Effector CD4-positive, alpha-beta T cell (primary cell): ENCODE data around the gene GJA5.
"Not testable (repeated sequence)": the region's sequence is repeated elsewhere in the genome, so short reads cannot be mapped to it uniquely, and the experiment has no call there.

Experiments
- DNase-seq: peaks from one replicate; pipeline ENCODE4 v3.0.0-alpha.2; 2020

GJA5 gene

GRCh38 chr1:147762233-147763024 is 2.0 kb upstream of the GJA5 start:
- DNase-seq: no peak

DNA sequence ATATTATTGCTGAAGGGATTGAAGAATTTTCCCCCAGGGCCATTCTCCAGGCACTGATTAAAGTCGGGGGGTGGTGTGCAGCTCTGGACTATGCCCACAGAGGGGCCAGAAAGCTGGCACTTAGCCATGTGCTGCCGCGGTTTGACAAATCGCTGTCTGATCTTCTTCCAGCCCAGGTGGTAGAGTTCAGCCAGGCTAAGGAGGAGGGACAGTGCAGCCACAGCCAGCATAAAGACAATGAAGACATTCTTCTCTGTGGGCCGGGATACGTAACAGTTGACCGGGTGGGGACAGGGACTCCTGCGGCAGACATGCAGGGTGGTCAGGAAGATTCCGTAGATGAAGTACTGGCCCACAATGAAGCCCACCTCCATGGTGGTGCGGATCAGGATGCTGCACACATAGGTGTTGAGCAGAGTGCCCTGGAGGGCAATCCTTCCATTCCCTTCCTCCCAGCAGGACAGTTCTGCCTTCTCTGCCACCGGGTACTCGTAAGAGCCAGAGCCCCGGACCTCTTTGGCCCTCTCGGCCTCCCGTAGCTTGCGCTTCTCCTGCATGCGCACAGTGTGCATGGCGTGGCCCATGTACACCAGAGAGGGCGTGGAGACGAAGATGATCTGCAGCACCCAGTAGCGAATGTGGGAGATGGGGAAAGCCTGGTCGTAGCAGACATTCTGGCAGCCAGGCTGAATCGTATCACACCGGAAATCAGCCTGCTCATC is 1.9 kb downstream of the GJA5 start:
- no peak for DNase-seq

DNA sequence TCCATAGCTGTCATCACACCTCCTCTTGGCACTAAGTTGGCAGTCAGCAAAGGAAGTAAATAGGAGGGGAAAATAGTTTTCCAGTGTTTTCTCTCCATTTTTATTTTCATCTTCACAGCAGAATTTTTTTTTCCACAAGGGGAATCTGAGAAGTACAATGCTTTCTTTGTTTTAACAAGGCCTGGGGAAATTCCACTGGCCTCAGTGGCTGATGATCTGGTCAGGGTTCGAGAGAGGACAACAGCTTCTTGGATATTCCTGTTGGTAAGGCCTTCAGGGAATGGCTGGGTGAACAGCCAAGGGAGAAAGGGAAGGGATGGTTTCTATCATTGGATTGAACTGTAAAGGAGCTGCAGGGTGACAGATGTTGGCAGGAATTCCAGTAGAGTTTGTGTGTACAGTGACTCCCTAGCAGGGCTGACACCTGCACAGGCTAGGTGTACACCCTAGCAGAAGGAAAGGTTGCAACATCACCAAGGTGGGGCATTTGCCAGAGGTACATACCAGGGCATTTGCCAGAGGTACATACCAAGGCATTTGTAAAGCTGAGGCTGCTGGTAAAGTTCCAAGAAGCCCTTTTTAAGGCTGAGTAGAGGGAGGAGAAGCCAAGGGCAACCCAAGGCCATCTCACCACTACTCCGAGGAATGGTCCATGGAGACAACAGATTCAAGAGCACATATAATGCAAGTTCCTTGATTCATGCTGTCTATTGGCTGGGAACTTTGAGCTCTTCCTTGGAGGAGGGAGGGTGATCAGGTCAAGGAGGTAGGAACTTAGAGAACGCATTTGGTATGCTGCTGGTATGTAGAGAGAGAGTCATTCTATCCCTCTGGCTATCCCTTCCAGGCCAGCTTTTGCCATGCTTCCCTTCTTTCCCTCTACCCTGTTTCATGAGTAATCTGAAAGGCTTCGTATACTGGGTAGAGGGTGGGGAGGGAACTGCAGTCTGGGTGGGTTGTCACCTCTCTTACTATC is 3.1 kb downstream of the GJA5 start:
- no peak for DNase-seq

DNA sequence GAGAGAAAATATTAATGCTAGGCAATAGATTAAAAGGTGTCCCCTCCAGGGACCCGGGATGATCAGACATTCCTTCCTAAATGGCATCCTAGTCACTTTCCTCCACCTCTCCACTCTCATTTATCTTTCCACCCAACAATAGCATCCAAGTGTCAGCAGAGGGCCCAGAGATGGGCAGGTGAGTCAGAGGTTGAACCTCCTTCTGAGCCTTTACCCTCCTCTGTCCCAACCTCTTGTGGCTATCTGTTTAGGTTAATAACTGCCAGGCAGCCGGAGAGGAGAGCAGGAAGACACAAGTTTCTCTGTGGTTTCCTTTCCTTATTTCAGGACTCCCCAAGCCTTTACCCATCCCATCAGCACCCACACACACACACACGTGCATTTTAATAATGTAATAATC is 4.1 kb downstream of the GJA5 start:
- no peak for DNase-seq

- no peak for DNase-seq
Measured at GRCh38 chr1:147754661-147755060, 5.7 kb downstream of the GJA5 start.

GRCh38 chr1:147753081-147753480 is 7.3 kb downstream of the GJA5 start:
- DNase-seq: no peak

GRCh38 chr1:147752511-147752910 is 7.9 kb downstream of the GJA5 start:
- DNase-seq: no peak

- no peak for DNase-seq
Measured at GRCh38 chr1:147751346-147751745, 9.1 kb downstream of the GJA5 start.

- DNase-seq: no peak
Measured at GRCh38 chr1:147750618-147751217, 9.7 kb downstream of the GJA5 start.

DNA sequence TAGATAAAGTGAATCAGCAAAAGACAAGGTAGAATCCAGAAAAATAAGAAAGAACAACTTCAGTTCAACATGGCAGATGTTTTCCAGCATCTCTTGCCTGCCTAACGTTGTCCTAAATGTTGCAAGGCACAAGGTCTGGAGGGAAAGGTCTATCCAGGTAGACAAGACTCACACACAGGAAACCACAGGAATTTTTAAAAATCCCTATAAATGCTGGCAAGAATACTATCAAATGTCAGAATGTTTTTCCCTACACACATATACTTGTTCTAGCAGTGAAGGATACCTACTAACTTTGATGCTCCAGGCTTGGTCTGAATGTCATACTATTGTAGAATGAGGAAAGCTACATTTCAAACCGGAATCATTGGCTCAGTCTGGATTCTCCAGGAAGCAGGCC is 10.6 kb downstream of the GJA5 start:
- no peak for DNase-seq

GRCh38 chr1:147748676-147749350 is 11.6 kb downstream of the GJA5 start:
- no peak for DNase-seq

GRCh38 chr1:147747966-147748365 is 12.4 kb downstream of the GJA5 start:
- no peak for DNase-seq

GRCh38 chr1:147745271-147745670 is 15.1 kb downstream of the GJA5 start:
- no peak for DNase-seq

GRCh38 chr1:147741065-147741464 is 19.3 kb downstream of the GJA5 start:
- DNase-seq: no peak

GRCh38 chr1:147740391-147740790 is 20.0 kb downstream of the GJA5 start:
- no peak for DNase-seq

DNA sequence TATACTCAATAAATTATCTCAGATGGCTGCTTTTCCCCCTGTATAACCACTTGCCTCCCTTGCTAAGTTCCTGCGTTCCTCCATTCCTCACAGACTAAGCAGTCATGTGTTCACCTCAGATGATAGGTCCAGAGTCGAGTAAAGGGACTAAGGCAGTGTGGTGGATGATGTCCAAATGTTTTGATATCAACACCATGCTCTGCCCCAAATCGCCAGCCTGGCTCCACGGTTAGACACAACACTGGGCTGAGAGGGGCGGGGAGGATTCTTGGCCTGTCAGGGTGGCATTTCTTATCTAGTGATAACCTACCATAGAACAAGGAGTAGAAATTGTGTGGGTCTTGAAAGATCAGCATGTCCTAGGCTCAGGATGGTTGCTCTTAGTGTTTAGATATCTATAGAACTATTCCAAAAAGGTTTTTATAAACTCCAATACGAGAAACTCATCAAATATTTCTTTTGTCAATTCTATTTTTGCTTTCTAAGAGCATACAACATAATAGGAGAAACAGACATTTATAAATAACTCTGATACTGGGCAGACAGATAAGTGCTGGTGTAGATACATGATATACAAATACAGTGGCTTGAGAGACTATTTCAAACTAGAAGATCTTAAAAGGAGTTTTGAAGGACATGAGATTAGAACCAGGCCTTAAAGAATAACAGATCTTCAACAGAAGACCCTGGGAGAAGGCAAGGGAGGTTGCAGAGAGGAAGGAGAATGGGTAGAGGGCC is 21.5 kb downstream of the GJA5 start:
- DNase-seq: no peak

- no peak for DNase-seq
Measured at GRCh38 chr1:147738129-147738528, 22.3 kb downstream of the GJA5 start.

DNA sequence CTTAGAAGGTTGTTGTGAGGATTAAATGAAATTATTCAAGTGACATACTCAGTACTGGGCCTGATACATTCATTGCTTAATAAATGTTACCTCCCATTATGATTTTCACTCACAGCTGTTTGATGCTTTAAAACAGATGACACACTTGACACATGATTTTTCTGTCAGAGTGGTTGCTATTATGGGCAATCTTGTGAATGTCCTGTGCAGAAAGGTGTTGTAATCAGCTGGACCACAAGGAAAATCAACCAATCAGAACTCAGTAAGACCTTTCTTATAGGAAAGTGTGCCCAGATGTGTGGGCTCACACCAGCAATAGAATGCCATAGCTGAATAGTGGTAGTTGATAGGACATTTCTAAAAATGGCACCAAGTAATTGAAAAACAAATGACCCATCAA is 23.5 kb downstream of the GJA5 start:
- no peak for DNase-seq

DNA sequence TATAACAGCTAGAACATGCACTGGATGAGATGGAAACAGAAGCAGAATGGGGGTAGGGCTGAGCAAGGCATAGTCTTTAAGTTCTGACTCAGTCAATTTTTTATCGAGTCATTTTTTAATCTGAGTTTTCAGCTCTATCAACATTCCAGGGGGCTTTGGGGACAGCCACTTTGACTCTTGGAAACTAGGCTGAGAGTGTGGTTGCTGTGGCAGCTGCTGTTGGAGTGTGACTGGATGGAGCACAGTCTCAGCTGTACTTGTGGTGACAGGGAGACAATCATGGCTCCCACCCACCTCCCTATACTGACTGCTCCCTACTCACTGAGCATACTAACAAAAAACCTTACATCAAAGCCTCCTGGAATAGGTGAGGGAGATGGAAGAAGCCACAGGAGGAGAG is 25.0 kb downstream of the GJA5 start:
- DNase-seq: no peak

DNA sequence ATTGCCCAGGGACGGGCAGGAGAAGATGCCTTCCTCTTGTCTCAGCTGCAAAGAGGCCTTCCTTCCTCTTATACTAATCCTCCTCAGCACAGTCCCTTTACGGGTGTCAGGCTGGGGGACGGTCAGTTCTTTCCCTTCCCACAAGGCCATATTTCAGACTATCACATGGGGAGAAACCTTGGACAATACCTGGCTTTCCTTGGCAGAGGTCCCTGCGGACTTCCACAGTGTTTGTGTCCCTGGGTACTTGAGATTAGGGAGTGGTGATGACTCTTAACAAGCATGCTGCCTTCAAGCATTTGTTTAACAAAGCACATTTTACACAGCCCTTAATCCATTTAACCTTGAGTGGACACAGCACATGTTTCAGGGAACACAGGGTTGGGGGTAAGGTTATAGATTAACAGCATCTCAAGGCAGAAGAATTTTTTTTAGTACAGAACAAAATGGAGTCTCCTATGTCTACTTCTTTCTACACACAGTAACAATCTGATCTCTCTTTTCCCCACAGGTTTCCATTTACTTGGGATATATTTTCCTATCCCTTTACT is 26.0 kb downstream of the GJA5 start:
- not testable (repeated sequence) for DNase-seq

- DNase-seq: no peak
Measured at GRCh38 chr1:147729315-147729714, 31.1 kb downstream of the GJA5 start.
